Ovary (tissue), 9 donors: ENCODE data around the gene UBN1. TPM values are rescaled to one million over a fixed set of nuclear protein-coding genes. Genes with fewer than 3 reads are reported as not detected.

Source experiments
- DNase-seq, 5 donors: peaks; one replicate each; pipeline ENCODE4 v3.0.0-alpha.2; 2019 to 2020
- H3K27ac ChIP-seq, 2 donors: fragments of 200-600 bp; one replicate each; pipeline versions ENCODE4 v1.5.1 to v1.8.0; 2019 to 2022
- H3K27me3 ChIP-seq: fragments of 200-600 bp; one replicate; pipeline ENCODE4 v1.8.0; 2022
- H3K36me3 ChIP-seq: fragments of 200-600 bp; sonication (generic); one replicate; pipeline ENCODE4 v1.5.1; 2019
- H3K4me1 ChIP-seq: one replicate; pipeline ENCODE4 v1.8.1; 2013; ENCODE audit warnings: mild to moderate bottlenecking, moderate library complexity; ENCODE audit not compliant: insufficient read depth
- H3K4me3 ChIP-seq: fragments of 200-600 bp; sonication (generic); one replicate; pipeline ENCODE4 v1.5.1; 2017
- H3K9me3 ChIP-seq, 2 donors: fragments of 200-600 bp in 1 of 2; sonication (generic) in 1 of 2; one replicate each; pipeline versions ENCODE4 v1.5.1 to v1.8.1; 2013 to 2019; ENCODE audit warnings: mild to moderate bottlenecking in 1 of 2, moderate library complexity in 1 of 2
- CTCF ChIP-seq, 3 donors: fragments of 450-650 bp in 2 of 3; fragments of 200-600 bp in 1 of 3; IDR thresholded peaks; one replicate each; pipeline versions ENCODE4 v1.5.1 to v1.8.0; 2016 to 2022; ENCODE audit warnings: antibody characterized with exemption in 3 of 3, mild to moderate bottlenecking in 1 of 3
- EP300 ChIP-seq: sonication (generic); formaldehyde crosslinking; IDR thresholded peaks from one replicate; pipeline ENCODE4 v1.6.1; 2017; ENCODE audit warnings: antibody characterized with exemption
- POLR2A ChIP-seq: fragments of 450-650 bp; IDR thresholded peaks from one replicate; pipeline ENCODE4 v1.6.1; 2017; ENCODE audit warnings: antibody characterized with exemption, mild to moderate bottlenecking, moderate library complexity
- WGBS, 3 donors: extraction: QIAGEN DNeasy Blood & Tissue Kit in 1 of 3; methylation state at CpG; one replicate each; pipeline versions ENCODE4 v1.1.5 to v1.1.7; 2013 to 2017; 5-methylcytosine and 5-hydroxymethylcytosine counted together
- intact Hi-C, 4 donors: fragments of 100-400 bp; cut with DNase I; formaldehyde crosslinking; loops; one replicate each; pipeline versions ENCODE4 v1.11.0 to v1.15.1; 2022 to 2023
- polyA plus RNA-seq, 2 donors: library from polyadenylated mRNA; stranded (reverse); fragments of 200-250 nt in 1 of 2; fragments of 350-450 nt in 1 of 2; fragmentation: Illumina TruSeq in 1 of 2; extraction: RNeasy Lipid Tissue Mini Kit (QIAGEN cat#74804) in 1 of 2; gene quantifications; one replicate each; pipeline ENCODE4 v1.2.3, GENCODE V29; 2013 to 2014
- total RNA-seq, 7 donors: library from RNA; depleted of rRNA in 2 of 7; stranded (reverse); fragments of >200 nt in 2 of 7; fragmentation: NEBNext Ultra II Directional in 3 of 7; extraction: Animal tissue kit (Norgen Biotek cat#: 25700) in 3 of 7; gene quantifications; one replicate each; pipeline versions ENCODE4 v1.1.0 to v1.2.4, GENCODE V29; 2016 to 2023
- donor health status: DM: no; HTN: no; CAD: no; lungs with moderate emphysema.
- donor health status: DM: no; HTN: no; CAD: no.
- donor health status: Bipolar disorder and iron deficiency.
- donor health status: DM: yes; HTN: yes; CAD: no.
- donor health status: DM: no; HTN: no; CAD: no.
- donor health status: DM: yes; HTN: yes; CAD: no.

Gene UBN1
- total and polyA plus RNA-seq, 9 donors: 14.5 to 41.3 (median 24.0) TPM

- no peaks in the 10 kb centered on the region for H3K9me3 ChIP-seq
- no peaks in the 10 kb centered on the region for H3K36me3 ChIP-seq
- H3K4me3 ChIP-seq: no peak overlapping the region
- no peaks in the 10 kb centered on the region for H3K27me3 ChIP-seq
- intact Hi-C loops: loop anchor here in 2 of 4 donors (10.0 kb wide), 2 partner anchors 79 to 89 kb away; partner anchors contain the start of gene PPL (in 1 of the 2)
- H3K27ac ChIP-seq: no peak overlapping the region
- no peak for DNase-seq
- TF ChIP-seq POLR2A (no peak), EP300 (no peak), CTCF (IDR thresholded peaks at IDR 0.05) (no peak)
- 55 to 88% (median 67%) methylated on average over 2 of the region's 2 CpGs for WGBS, 3 donors
- H3K4me1 ChIP-seq: peaks cover 2% of the 10 kb centered on the region
Observed at GRCh38 chr16:4855804-4856203, 8.5 kb downstream of the UBN1 start.

- Histone ChIP-seq H3K9me3 (no peaks in the 10 kb centered on the region), H3K36me3 (no peaks in the 10 kb centered on the region), H3K4me1 (no peaks in the 10 kb centered on the region), H3K27ac (no peak overlapping the region), H3K27me3 (no peaks in the 10 kb centered on the region), H3K4me3 (no peak overlapping the region)
- 79 to 87% (median 83%) methylated on average over 17 of the region's 17 CpGs for WGBS, 3 donors
- no peak for DNase-seq
- intact Hi-C loops: loop anchor here in 2 of 4 donors (10.0 kb wide), 2 partner anchors 75 to 85 kb away; partner anchors contain the start of gene PPL (in 1 of the 2)
- TF ChIP-seq CTCF (IDR thresholded peaks at IDR 0.05) (no peak), POLR2A (no peak)
Observed at GRCh38 chr16:4859190-4859899, 12.1 kb downstream of the UBN1 start.

- no peaks in the 10 kb centered on the region for H3K27me3 ChIP-seq
- no peaks in the 10 kb centered on the region for H3K9me3 ChIP-seq
- no peaks in the 10 kb centered on the region for H3K36me3 ChIP-seq
- H3K4me1 ChIP-seq: no peaks in the 10 kb centered on the region
- H3K4me3 ChIP-seq: no peak overlapping the region
- H3K27ac ChIP-seq: no peak overlapping the region
- intact Hi-C loops: loop anchor here in 2 of 4 donors (10.0 kb wide), 2 partner anchors 75 to 85 kb away; partner anchors contain the start of gene PPL (in 1 of the 2)
- WGBS, 3 donors: 82 to 89% (median 86%) methylated on average over 10 of the region's 10 CpGs
- DNase-seq: no peak
- no peak for TF ChIP-seq CTCF (IDR thresholded peaks at IDR 0.05)
- no peak for TF ChIP-seq EP300
- no peak for TF ChIP-seq POLR2A
Observed at GRCh38 chr16:4859900-4860255, 12.6 kb downstream of the UBN1 start.

GRCh38 chr16:4860727-4861342 lies 13.6 kb downstream of the UBN1 start:
- H3K36me3 ChIP-seq: no peaks in the 10 kb centered on the region

More at GRCh38 chr16:4860727-4861342, 13.6 kb downstream of the UBN1 start:
- H3K9me3 ChIP-seq: no peaks in the 10 kb centered on the region
- no peaks in the 10 kb centered on the region for H3K4me1 ChIP-seq
- intact Hi-C loops: no loop called here
- H3K27me3 ChIP-seq: no peaks in the 10 kb centered on the region
- TF ChIP-seq POLR2A: no peak
- no peak for TF ChIP-seq EP300
- TF ChIP-seq CTCF (IDR thresholded peaks at IDR 0.05): no peak
- H3K4me3 ChIP-seq: no peak overlapping the region
- no peak overlapping the region for H3K27ac ChIP-seq
- 82 to 86% (median 82%) methylated on average over 14 of the region's 14 CpGs for WGBS, 3 donors
- DNase-seq: no peak
